Spleen (tissue), 7 donors: ENCODE data around the gene CWC25.

Experiments
- POLR2A ChIP-seq, 3 donors: fragments of 450-650 bp; IDR thresholded peaks; one replicate each; pipeline ENCODE4 v1.5.1; 2017; ENCODE audit warnings: antibody characterized with exemption in 3 of 3, mild to moderate bottlenecking in 1 of 3
- TF ChIP-seq, protein P1 (sequence below), 11 experiments: fragments of 200-600 bp in 7 of 11; fragments of 450-650 bp in 4 of 11; sonication (generic) in 4 of 11; IDR thresholded peaks in 8 of 11; conservative IDR thresholded peaks in 3 of 11; 1 replicate in 7 of 11; 2 replicates in 4 of 11; pipeline versions ENCODE4 v1.4.0 to v1.8.0; 2016 to 2021; ENCODE audit warnings: antibody characterized with exemption in 11 of 11, inconsistent platforms in 4 of 11, mild to moderate bottlenecking in 1 of 11
- donor health status: DM: no; HTN: no; CAD: no; lungs with moderate emphysema.
- donor health status: DM: no; HTN: no; CAD: no.
- donor health status: DM: no; HTN: no; CAD: no.

DNA sequence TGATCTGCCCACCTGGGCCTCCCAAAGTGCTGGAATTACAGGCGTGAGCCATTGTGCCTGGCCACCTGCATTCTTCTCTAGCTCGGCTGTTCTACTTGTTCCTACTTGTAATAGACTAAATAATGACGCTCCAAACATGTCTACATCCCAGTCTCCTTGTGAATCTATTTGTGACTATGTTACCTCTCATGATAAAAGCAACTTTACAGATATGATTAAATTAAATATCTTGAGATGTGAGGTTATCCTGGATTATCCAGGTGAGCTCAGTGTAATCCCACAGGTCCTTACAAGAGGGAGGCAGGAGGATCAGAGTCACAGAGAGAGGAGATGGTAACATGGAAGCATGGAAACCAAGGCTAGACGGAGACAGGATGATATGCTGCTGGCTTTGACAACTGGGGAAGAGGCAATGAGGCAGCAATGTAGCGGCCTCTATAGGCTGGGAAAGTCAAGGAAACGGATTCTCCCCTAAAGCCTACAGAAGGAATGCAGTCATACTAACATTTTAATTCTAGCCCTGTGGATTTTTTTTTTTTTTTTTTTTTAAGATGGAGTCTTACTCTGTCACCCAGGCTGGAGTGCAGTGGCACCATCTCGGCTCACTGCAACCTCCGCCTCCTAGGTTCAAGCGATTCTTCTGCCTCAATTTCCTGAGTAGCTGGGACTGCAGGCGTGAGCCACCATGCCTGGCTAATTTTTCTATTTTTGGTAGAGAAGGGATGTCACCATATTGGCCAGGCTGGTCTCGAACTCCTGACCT lies 39.7 kb upstream of the CWC25 start:
- TF ChIP-seq, protein P1, sequence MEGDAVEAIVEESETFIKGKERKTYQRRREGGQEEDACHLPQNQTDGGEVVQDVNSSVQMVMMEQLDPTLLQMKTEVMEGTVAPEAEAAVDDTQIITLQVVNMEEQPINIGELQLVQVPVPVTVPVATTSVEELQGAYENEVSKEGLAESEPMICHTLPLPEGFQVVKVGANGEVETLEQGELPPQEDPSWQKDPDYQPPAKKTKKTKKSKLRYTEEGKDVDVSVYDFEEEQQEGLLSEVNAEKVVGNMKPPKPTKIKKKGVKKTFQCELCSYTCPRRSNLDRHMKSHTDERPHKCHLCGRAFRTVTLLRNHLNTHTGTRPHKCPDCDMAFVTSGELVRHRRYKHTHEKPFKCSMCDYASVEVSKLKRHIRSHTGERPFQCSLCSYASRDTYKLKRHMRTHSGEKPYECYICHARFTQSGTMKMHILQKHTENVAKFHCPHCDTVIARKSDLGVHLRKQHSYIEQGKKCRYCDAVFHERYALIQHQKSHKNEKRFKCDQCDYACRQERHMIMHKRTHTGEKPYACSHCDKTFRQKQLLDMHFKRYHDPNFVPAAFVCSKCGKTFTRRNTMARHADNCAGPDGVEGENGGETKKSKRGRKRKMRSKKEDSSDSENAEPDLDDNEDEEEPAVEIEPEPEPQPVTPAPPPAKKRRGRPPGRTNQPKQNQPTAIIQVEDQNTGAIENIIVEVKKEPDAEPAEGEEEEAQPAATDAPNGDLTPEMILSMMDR (IDR thresholded peaks at IDR 0.05 in 8 of 11, conservative IDR thresholded peaks at IDR 0.05 in 3 of 11): no peak
- no peak for TF ChIP-seq POLR2A (IDR thresholded peaks at IDR 0.05)
